Keratinocyte (primary cell): ENCODE data around the gene TMEM258. TPM values are rescaled to one million over a fixed set of nuclear protein-coding genes. Genes with fewer than 3 reads are reported as not detected.

ENCODE experiments used
- DNase-seq: peaks from one replicate; pipeline ENCODE4 v3.0.0-alpha.2; 2011; ENCODE audit warnings: low read depth, missing footprints, low spot score
- FAIRE-seq: peaks from 2 replicates; lab custom pipeline; 2011; peaks lifted over from hg19 to GRCh38; lab: Jason Lieb, UNC
- H2AFZ ChIP-seq: 2 replicates; pipeline ENCODE4 v1.6.0; 2012; ENCODE audit warnings: low read length, control low read depth, inconsistent platforms; ENCODE audit not compliant: control insufficient read depth
- H3K27ac ChIP-seq: 2 replicates; pipeline ENCODE4 v1.5.1; 2011; ENCODE audit warnings: low read length; ENCODE audit not compliant: control insufficient read depth, insufficient read depth
- H3K27me3 ChIP-seq: 3 replicates; pipeline ENCODE4 v1.6.0; 2011; ENCODE audit warnings: low read length; ENCODE audit not compliant: control insufficient read depth, insufficient read depth; ENCODE audit errors: extremely low read depth
- H3K36me3 ChIP-seq, 2 experiments: 2 replicates in 1 of 2; 3 replicates in 1 of 2; pipeline ENCODE4 v1.5.1; 2011; ENCODE audit warnings: low read length in 2 of 2, mild to moderate bottlenecking in 1 of 2; ENCODE audit not compliant: control insufficient read depth in 2 of 2, insufficient read depth in 2 of 2; ENCODE audit errors: extremely low read depth in 1 of 2
- H3K4me1 ChIP-seq: 3 replicates; pipeline ENCODE4 v1.5.1; 2011; ENCODE audit warnings: low read length; ENCODE audit not compliant: control insufficient read depth, insufficient read depth; ENCODE audit errors: extremely low read depth
- H3K4me2 ChIP-seq: 3 replicates; pipeline ENCODE4 v1.6.0; 2011; ENCODE audit warnings: low read depth, low read length; ENCODE audit not compliant: control insufficient read depth, insufficient read depth; ENCODE audit errors: extremely low read depth
- H3K4me3 ChIP-seq, 3 experiments: fragments of 200-600 bp in 1 of 3; sonication (generic) in 1 of 3; 2 replicates in 2 of 3; 3 replicates in 1 of 3; pipeline ENCODE4 v1.5.1; 2011 to 2016; ENCODE audit warnings: low read length in 3 of 3, mild to moderate bottlenecking in 3 of 3, control low read depth in 2 of 3, inconsistent platforms in 1 of 3, low read depth in 1 of 3, mixed read lengths in 1 of 3, mixed run types in 1 of 3, moderate library complexity in 1 of 3; ENCODE audit not compliant: control insufficient read depth in 2 of 3, insufficient read depth in 2 of 3; ENCODE audit errors: extremely low read depth in 1 of 3
- H3K79me2 ChIP-seq: 2 replicates; pipeline ENCODE4 v1.6.0; 2012; ENCODE audit warnings: low read length; ENCODE audit not compliant: control insufficient read depth, insufficient read depth
- H3K9ac ChIP-seq: 3 replicates; pipeline ENCODE4 v1.6.0; 2011; ENCODE audit warnings: low read length; ENCODE audit not compliant: control insufficient read depth, insufficient read depth; ENCODE audit errors: extremely low read depth
- H3K9me1 ChIP-seq: 3 replicates; pipeline ENCODE4 v1.6.0; 2011; ENCODE audit warnings: low read length; ENCODE audit not compliant: control insufficient read depth, insufficient read depth; ENCODE audit errors: extremely low read depth
- H3K9me3 ChIP-seq: 2 replicates; pipeline ENCODE4 v1.5.1; 2012; ENCODE audit warnings: low read depth, low read length; ENCODE audit not compliant: control insufficient read depth
- H4K20me1 ChIP-seq: 3 replicates; pipeline ENCODE4 v1.6.0; 2011; ENCODE audit warnings: low read length; ENCODE audit not compliant: control insufficient read depth, insufficient read depth; ENCODE audit errors: extremely low read depth
- CTCF ChIP-seq, 3 experiments: IDR thresholded peaks in 1 of 3; conservative IDR thresholded peaks in 1 of 3; optimal IDR thresholded peaks in 1 of 3; 2 replicates in 2 of 3; 3 replicates in 1 of 3; pipeline versions ENCODE3 to v1.5.1; 2011; ENCODE audit warnings: low read length in 3 of 3, mild to moderate bottlenecking in 3 of 3, moderate library complexity in 2 of 3, control low read depth in 1 of 3, inconsistent platforms in 1 of 3; ENCODE audit not compliant: insufficient read depth in 2 of 3; ENCODE audit errors: extremely low read depth in 1 of 3
- EZH2 ChIP-seq: IDR thresholded peaks from one replicate; pipeline ENCODE4 v1.6.1; 2012; ENCODE audit warnings: inconsistent platforms, mild to moderate bottlenecking, low read length, moderate library complexity
- dilution Hi-C: fragments of 300-500 bp; cut with MboI; formaldehyde crosslinking; loops from one replicate; pipeline ENCODE4 v1.7.0; 2020; ENCODE audit warnings: low sequenced_read_pairs; ENCODE audit not compliant: extremely low pct_ligation_motif_present
- polyA plus RNA-seq, 5 experiments: library from polyadenylated mRNA; depleted of rRNA in 3 of 5; stranded (reverse) in 3 of 5; stranded (forward) in 1 of 5; unstranded in 1 of 5; fragments of >200 nt; gene quantifications; 1 replicate in 1 of 5; 2 replicates in 3 of 5; 3 replicates in 1 of 5; pipeline versions ENCODE4 v1.2.1 to v1.2.3, GENCODE V29; 2011 to 2012; ENCODE audit warnings: missing spikeins in 2 of 5, low read depth in 1 of 5, low replicate concordance in 1 of 5

The TMEM258 gene
- polyA plus RNA-seq, 1 donor (not counting 4 experiments of a cell fraction or from before 2014, with no cell fraction given), result 249 TPM

- peaks cover 9% of the 10 kb centered on the region for H3K27me3 ChIP-seq
- no peak overlapping the region for H3K4me2 ChIP-seq
- H2AFZ ChIP-seq, result no peak overlapping the region
- no peaks in the 10 kb centered on the region for H3K9me3 ChIP-seq
- FAIRE-seq (no peak), DNase-seq (no peak)
- no peaks in the 10 kb centered on the region for H3K36me3 ChIP-seq
- no peak for TF ChIP-seq EZH2
- TF ChIP-seq CTCF (optimal IDR thresholded peaks at IDR 0.05 in 1 of 3, IDR thresholded peaks at IDR 0.05 in 1 of 3, conservative IDR thresholded peaks at IDR 0.05 in 1 of 3; ENCODE audit: extremely low read depth in 1 of 3, insufficient read depth in 2 of 3, low read length in 3 of 3), result no peak
- H3K27ac ChIP-seq, result no peak overlapping the region
- H3K79me2 ChIP-seq, result no peaks in the 10 kb centered on the region
- no peaks in the 10 kb centered on the region for H4K20me1 ChIP-seq
- no peaks in the 10 kb centered on the region for H3K4me1 ChIP-seq
- dilution Hi-C loops, result no loop called here
- no peaks in the 10 kb centered on the region for H3K9me1 ChIP-seq
- H3K9ac ChIP-seq, result no peak overlapping the region
- H3K4me3 ChIP-seq, result no peak overlapping the region
These were observed 27.7 kb downstream of the TMEM258 start for GRCh38 chr11:61764606-61765260.

GRCh38 chr11:61763930-61764605 is 28.3 kb downstream of the TMEM258 start:
- FAIRE-seq (no peak), DNase-seq (no peak)
- Histone ChIP-seq H3K27ac (no peak overlapping the region), H3K4me1 (no peaks in the 10 kb centered on the region), H3K27me3 (peaks cover 9% of the 10 kb centered on the region), H3K9me3 (no peaks in the 10 kb centered on the region), H3K4me3 (no peak overlapping the region), H4K20me1 (no peaks in the 10 kb centered on the region), H2AFZ (no peak overlapping the region), H3K4me2 (no peak overlapping the region), H3K79me2 (no peaks in the 10 kb centered on the region), H3K9me1 (no peaks in the 10 kb centered on the region), H3K36me3 (no peaks in the 10 kb centered on the region), H3K9ac (no peak overlapping the region)
- TF ChIP-seq CTCF (optimal IDR thresholded peaks at IDR 0.05 in 1 of 3, IDR thresholded peaks at IDR 0.05 in 1 of 3, conservative IDR thresholded peaks at IDR 0.05 in 1 of 3; ENCODE audit: extremely low read depth in 1 of 3, insufficient read depth in 2 of 3, low read length in 3 of 3) (no peak), EZH2 (no peak)
- dilution Hi-C loops, result no loop called here
